Stimulated activated CD4-positive, alpha-beta T cell treated with anti-CD3 and anti-CD28 coated beads, Interleukin-2, amount 100 ng/mL, for 24 hours (primary cell): ENCODE data around the gene STARD9.
"Not testable (repeated sequence)": the region's sequence is repeated elsewhere in the genome, so short reads cannot be mapped to it uniquely, and the experiment has no call there.

Experiments used
- DNase-seq, 2 donors: peaks; one replicate each; pipeline ENCODE4 v3.0.0-alpha.2; 2020

The STARD9 gene

GRCh38 chr15:42732095-42732827 is 156.9 kb downstream of the STARD9 start:
- DNase-seq, result no peak

GRCh38 chr15:42733027-42733426 is 157.6 kb downstream of the STARD9 start:
- DNase-seq, result no peak

GRCh38 chr15:42734076-42734672 is 158.8 kb downstream of the STARD9 start:
- no peak for DNase-seq

- no peak for DNase-seq
These were observed 160.2 kb downstream of the STARD9 start for GRCh38 chr15:42735382-42736165.

- DNase-seq, result peak in 1 of 2 donors; percentile 22
These were observed 160.9 kb downstream of the STARD9 start for GRCh38 chr15:42736178-42736792.

- DNase-seq, result peak; percentile 95
These were observed 161.6 kb downstream of the STARD9 start, which contains the start of gene CDAN1 for GRCh38 chr15:42736793-42737528. CDAN1 (minus strand) TSS chr15:42737128; CDS start chr15:42737102, 26 bp downstream.

GRCh38 chr15:42737529-42738328 is 162.3 kb downstream of the STARD9 start:
- no peak for DNase-seq

GRCh38 chr15:42741710-42742109 is 166.3 kb downstream of the STARD9 start:
- DNase-seq, result no peak

DNA sequence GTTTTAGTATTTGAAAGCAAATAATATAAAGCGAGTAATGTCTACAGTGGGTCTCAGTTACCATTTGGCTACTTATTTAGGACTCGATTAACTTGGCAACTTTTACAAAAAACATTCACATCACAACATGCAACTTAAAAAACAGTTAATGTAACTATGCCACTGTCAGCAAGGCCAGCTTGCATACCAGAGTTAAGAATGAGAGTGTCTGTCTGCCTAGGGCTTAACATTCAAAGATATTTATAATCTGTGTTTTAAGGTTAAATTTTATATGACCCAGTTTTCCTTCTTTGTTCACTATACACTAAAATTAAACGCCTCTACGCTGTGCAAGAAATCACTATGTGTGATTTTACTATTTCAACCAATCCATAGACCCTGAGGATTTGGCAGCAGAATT is 166.7 kb downstream of the STARD9 start:
- DNase-seq, result no peak

GRCh38 chr15:42744195-42744594 is 168.8 kb downstream of the STARD9 start:
- no peak for DNase-seq

GRCh38 chr15:42749266-42749665 is 173.9 kb downstream of the STARD9 start:
- DNase-seq, result no peak

DNA sequence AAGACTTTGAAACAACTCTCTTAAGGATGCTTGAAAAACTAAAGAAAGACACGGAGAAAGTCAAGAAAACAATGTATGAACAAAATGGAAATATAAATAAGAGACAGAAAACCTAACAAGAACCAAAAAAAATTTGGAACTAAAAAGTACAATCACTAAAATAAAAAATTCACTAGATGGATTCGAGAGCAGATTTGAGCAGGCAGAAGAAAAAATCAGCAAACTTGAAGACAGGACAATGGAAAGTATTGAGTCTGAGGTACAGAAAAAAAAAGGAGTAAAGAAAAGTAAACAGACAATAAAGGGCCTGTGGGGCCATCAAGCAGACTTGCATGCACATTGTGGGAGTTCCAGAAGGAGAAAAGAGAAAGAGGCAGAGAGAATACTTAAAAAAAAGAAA is 174.9 kb downstream of the STARD9 start:
- no peak for DNase-seq

DNA sequence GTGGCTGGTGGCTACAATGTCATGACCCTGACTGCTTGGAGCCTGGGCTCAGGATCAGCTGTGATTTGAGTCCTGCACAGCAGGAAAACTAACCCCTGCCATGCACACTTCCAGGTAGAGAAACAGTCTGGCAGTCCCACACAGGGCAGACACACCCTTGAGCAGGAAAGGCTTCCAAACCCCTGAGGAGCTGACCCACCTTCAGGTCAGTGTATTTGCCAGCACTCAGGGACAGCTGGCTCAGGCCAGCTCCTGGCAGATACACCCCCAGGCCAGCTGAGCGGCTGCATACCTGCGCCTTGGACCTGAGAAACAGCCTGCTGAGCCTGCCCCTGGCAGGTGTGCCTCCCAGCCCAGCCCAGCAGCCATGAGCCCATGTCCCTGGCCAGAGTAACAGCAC is 183.7 kb downstream of the STARD9 start:
- DNase-seq, result no peak

DNA sequence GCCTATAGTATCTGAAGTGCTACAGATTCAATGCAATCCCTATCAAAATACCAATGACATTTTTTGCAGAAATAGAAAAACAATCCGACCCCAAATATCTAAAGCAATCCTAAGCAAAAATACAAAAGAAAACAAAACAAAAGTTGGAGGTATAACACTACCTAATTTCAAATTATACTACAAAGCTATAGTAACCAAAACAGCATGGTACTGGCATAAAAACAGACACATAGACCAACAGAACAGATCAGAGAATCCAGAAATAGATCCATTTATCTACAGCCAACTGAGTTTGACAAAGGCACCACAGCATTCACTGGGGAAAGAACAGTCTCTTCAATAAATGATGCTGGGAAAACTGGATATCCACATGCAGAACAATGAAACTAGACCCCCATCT is 185.4 kb downstream of the STARD9 start:
- no peak for DNase-seq

DNA sequence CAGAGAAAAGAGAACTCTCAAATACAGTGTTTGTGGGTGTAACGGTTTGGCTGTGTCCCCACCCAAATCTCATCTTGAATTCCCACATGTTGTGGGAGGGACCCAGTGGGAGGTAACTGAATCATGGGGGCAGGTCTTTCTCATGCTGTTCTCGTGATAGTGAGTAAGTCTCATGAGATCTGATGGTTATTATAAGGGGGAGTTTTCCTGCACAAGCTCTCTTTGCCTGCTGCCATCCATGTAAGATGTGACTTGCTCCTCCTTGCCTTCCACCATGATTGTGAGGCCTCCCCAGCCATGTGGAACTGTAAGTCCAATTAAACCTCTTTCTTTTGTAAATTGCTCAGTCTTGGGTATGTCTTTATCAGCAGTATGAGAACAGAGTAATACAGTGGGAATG is 186.4 kb downstream of the STARD9 start:
- DNase-seq, result not testable (repeated sequence)

GRCh38 chr15:42764154-42764731 is 188.8 kb downstream of the STARD9 start:
- DNase-seq, result not testable (repeated sequence)

- DNase-seq, result not testable (repeated sequence)
These were observed 190.7 kb downstream of the STARD9 start for GRCh38 chr15:42766109-42766508.
